NK-92 treated with Interleukin-12 subunit alpha and Interleukin-12 subunit beta, amount 100 ng/mL, for 24 hours (cell line): ENCODE results near the gene SEPTIN2.
"Not testable (repeated sequence)": the region's sequence is repeated elsewhere in the genome, so short reads cannot be mapped to it uniquely, and the experiment has no call there.

Experiments used
- DNase-seq: peaks from one replicate; lab custom pipeline; 2025; lab: John Stamatoyannopoulos, UW

The SEPTIN2 gene

DNA sequence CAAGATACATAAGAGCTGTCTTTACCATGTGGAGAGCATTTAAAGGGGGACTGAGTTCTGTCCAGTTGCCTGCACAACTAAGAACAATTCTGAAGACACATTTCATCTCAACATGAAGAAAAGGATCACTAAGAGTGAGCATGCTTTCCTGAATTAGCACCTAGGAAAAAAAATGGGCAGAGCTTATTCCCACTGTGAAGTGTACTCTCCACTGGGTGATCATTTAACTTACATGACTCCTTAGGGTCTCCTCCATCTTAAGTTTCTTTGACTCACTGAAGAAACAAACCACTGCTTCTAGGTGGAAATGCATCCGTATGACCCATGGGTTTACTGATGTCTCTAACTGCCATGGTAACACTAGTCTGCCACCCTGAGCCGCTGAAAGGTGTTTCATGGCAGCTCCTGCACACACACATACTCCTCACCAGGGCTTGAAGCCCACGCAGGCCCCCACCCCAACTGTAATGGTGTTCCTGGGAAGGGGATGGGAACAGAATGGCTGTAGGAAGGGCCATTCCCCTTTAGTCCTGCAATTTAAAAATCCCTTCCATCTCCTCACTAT, 27.3 kb upstream of the SEPTIN2 start:
- DNase-seq, result no peak

- no peak for DNase-seq
Measured at GRCh38 chr2:241289053-241289452, 26.7 kb upstream of the SEPTIN2 start.

DNA sequence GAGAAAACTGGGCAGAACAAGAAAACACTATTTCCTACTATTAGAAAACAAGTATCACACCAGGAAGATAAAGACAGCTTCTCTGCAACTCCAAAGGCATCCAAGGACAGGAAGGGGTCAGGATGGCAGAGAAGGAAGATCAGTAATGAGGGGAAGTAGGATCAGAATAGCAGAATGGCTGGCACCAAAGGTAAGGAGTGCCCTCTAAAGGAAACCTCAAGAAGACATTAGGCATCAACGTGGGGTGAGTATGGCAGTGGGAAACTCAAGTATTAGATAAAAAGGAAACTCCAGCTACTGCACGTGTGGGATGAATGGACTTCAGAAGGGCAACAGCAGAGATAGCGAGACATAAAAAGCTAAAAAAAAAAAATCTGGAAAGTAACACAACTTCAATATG, 26.1 kb upstream of the SEPTIN2 start:
- DNase-seq, result no peak

DNA sequence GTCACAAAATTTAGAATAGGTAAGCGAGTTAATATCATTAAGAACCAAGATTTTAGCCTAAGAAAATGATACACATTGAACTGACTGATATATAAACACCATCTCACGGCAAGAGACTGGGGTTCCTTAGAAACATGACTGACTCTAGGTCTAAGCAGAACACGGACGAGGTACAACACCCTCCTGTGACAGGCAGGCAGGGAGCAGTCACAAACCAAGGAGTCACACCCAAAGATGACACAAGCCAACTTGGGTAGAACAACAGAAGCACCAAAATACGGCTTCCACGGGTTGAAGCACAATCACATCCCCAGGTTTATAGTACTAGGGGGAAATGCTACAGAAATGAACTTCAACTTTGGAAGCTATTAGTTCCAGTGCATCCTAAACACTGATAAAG, 24.6 kb upstream of the SEPTIN2 start:
- no peak for DNase-seq

DNA sequence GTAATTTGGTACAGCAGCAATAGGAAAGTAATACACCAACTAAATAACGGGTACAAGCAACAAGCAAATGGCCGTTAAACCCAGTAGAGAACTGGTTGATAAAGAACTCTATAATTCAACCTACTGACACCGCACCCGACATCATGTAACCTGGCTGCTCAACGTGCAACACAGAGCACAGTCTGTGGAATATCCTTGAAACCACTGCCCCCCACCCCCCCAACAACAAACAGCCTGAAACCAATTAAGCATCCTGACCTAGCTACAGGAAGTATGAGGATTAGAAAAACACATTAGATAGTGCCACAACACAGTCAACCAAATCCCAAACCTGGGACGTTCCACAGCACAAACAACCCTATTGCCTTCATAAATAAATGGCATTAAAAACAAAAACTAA, 23.7 kb upstream of the SEPTIN2 start:
- DNase-seq, result no peak

GRCh38 chr2:241293378-241293797, 22.3 kb upstream of the SEPTIN2 start:
- not testable (repeated sequence) for DNase-seq

- DNase-seq, result no peak
Measured at GRCh38 chr2:241295326-241296095, 20.2 kb upstream of the SEPTIN2 start.

DNA sequence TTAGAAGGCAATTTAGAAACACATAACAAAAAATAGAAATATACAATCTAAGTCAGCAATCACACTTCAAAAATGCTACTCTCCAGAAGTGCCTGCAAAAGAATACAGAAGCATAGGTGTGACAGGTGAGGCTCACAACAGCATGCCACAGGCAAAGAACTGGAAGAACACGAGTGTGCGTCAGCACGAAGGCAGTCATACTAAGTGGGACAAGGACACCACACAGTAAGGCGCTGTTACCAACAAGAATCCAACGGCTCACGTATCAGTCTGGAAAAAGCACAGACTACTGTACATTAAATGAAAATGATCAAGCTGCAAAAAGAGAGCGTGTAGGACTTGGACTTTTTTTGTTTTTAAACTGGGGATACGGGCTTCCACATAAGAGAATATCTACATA, 19.0 kb upstream of the SEPTIN2 start:
- no peak for DNase-seq

GRCh38 chr2:241298673-241299072, 17.1 kb upstream of the SEPTIN2 start:
- DNase-seq, result no peak

GRCh38 chr2:241300000-241300399, 15.7 kb upstream of the SEPTIN2 start:
- DNase-seq, result no peak

DNA sequence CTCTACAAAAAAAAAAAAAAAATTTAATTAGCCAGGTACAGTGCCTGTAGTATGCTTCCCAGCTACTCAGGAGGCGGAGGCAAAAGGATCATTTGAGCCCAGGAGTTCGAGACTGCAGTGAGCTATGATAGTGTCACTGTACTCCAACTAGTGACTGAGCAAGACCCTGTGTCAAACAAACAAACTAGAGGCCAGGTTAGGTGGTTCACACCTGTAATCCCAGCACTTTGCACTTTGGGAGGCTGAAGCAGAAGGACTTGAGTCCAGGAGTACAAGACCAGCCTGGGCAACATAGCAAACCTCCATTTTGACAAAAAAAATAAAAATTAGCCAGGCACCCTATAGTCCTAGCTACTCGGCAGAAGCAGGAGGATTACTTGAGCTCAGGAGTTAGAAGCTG, 13.6 kb upstream of the SEPTIN2 start:
- DNase-seq, result no peak

GRCh38 chr2:241302759-241303651, 12.7 kb upstream of the SEPTIN2 start:
- no peak for DNase-seq

DNA sequence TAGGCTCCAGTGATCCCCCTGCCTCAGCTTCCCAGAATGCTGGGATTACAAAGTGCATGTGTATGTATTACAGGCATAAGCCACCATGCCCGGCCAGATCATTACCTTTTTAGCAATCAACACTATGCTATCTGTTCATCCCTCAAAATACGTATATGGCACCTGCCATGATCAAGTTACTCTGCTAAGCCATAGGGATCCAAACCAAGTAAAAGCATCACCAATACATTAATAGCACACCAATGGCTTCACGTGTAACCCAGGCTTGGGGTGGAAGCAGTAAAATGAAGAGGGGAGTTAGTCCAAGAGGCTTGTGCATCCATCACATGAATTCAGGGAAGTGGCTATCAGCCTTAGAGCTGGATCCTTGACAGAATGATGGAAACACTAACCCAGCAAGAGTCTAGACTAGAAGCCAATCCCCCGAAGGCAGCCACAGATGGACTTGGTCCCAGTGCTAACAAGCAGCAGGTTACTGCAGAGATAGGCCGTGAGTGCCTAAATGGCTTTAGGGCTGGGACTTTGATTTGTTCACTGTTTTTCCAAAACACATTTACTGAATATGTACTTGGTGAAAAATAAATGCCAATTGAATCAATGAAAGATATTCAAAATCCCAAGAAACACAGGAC, 11.6 kb upstream of the SEPTIN2 start:
- DNase-seq, result no peak

GRCh38 chr2:241307055-241307454, 8.7 kb upstream of the SEPTIN2 start:
- DNase-seq, result no peak

GRCh38 chr2:241308267-241308666, 7.5 kb upstream of the SEPTIN2 start:
- DNase-seq, result no peak

DNA sequence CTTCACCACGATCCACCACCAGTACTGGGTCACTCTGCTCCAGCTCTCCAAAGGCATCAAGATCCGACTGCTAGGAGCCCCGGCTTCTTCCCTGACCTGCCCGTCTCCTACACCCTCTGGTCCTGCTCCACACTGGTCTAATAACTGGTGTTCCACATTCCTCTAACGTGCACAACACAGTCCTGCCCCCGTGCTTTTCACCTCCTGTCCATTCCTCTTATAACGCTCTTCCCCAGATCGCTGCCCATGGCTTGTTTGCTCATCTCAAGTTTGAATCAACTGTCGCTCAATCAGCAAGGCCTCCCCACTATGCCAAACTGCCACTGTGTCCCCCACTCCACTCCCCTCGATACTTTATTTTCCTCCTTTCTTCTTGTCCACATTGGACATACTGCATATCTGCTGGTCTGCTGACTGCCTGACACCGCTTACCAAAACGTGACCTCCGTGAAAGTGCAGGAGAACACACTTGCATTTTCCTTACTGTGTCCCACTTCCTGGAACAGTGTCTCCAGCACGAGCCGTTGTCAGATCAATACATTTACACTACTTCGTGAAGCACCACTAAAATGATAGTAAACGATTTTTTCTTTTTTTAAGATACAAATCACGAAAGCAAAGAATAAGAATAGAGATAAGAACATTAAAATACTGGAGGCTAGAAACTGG, 6.8 kb upstream of the SEPTIN2 start:
- DNase-seq, result no peak

GRCh38 chr2:241309684-241310117, 6.0 kb upstream of the SEPTIN2 start:
- DNase-seq, result peak; percentile 66

DNA sequence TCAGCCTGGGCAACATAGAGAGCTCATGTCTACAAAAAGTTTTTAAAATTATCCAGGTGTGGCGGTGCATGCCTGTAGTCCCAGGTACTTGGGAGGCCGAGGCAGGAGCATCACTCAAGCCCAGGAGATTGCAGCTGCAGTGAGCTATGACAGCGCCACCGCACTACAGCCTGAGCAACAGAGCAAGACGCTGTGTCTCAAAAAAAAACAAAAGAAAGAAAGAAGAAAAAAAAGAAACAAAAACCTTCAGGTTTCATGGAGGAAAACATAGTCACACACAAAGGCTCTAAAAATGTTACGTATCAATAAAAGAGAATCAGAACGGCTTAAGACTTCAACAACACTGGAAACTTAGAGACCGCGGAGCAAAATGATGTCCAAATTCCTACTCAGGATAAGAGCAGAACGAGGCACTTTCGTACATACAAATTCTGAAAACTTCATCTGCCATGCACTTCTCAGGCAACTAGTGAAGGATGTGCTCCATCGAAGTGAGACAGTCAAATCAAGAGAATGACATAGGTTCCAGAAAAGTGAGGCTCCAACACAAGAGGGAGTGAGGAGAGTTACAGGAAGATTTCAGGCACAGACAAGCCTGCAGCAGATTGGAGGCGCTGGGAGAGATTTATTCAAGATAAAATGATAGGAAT, 4.7 kb upstream of the SEPTIN2 start:
- DNase-seq, result no peak

DNA sequence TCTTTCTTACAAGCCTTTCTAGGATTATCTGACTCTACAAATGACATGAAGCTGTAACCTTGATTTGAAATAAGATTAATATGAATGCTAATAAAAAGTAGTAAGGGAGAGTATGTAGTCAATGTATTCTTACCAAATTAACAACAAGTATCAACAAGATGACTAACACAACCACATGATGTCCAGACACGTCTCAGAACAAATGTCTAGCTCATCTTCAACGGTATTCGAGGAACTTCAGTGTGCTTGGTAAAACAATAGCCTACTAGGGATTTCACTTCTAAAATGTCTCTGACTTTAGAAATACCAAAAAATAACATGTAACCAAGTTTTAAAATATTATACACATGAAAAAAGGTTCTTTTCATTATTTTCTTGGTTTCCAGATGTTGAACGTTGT, 3.6 kb upstream of the SEPTIN2 start:
- DNase-seq, result no peak

GRCh38 chr2:241313543-241314095, 2.1 kb upstream of the SEPTIN2 start:
- no peak for DNase-seq
